Measurements from ENCODE around the gene ACER1. TPM values are rescaled to one million over a fixed set of nuclear protein-coding genes. Genes with fewer than 3 reads are reported as not detected.

Gene ACER1
- polyA plus RNA-seq, 1 donor (not counting 4 experiments of a cell fraction or from before 2014, with no cell fraction given): 0.38 TPM

GRCh38 chr19:6260912-6261650 is 72.3 kb downstream of the ACER1 start:
- no peak overlapping the region for H2AFZ ChIP-seq (ENCODE audit: control insufficient read depth, low read length)
- TF ChIP-seq CTCF (optimal IDR thresholded peaks at IDR 0.05 in 1 of 3, IDR thresholded peaks at IDR 0.05 in 1 of 3, conservative IDR thresholded peaks at IDR 0.05 in 1 of 3; ENCODE audit: extremely low read depth in 1 of 3, insufficient read depth in 2 of 3, low read length in 3 of 3): peak; percentile 49 to 58 (median 53)
- no peak for TF ChIP-seq EZH2 (IDR thresholded peaks at IDR 0.05; ENCODE audit: low read length)
- FAIRE-seq (no peak), DNase-seq (ENCODE audit: low read depth, low spot score) (no peak)
- no peaks in the 10 kb centered on the region for H4K20me1 ChIP-seq (ENCODE audit: control insufficient read depth, extremely low read depth, insufficient read depth, low read length)
- no peak overlapping the region for H3K4me3 ChIP-seq (ENCODE audit: control insufficient read depth in 2 of 3, extremely low read depth in 1 of 3, insufficient read depth in 2 of 3, low read depth in 1 of 3, low read length in 3 of 3)
- no peak overlapping the region for H3K4me2 ChIP-seq (ENCODE audit: control insufficient read depth, extremely low read depth, insufficient read depth, low read depth, low read length)
- peaks cover 50% of the 10 kb centered on the region for H3K79me2 ChIP-seq (ENCODE audit: control insufficient read depth, insufficient read depth, low read length)
- H3K9ac ChIP-seq (ENCODE audit: control insufficient read depth, extremely low read depth, insufficient read depth, low read length): no peak overlapping the region
- H3K36me3 ChIP-seq (ENCODE audit: control insufficient read depth in 2 of 2, extremely low read depth in 1 of 2, insufficient read depth in 2 of 2, low read length in 2 of 2): peaks cover 24 to 27% of the 10 kb centered on the region in 2 experiments
- H3K9me1 ChIP-seq (ENCODE audit: control insufficient read depth, extremely low read depth, insufficient read depth, low read length): no peaks in the 10 kb centered on the region
- H3K9me3 ChIP-seq (ENCODE audit: control insufficient read depth, low read depth, low read length): no peaks in the 10 kb centered on the region
- H3K27me3 ChIP-seq (ENCODE audit: control insufficient read depth, extremely low read depth, insufficient read depth, low read length): no peaks in the 10 kb centered on the region
- dilution Hi-C loops (cut with MboI; ENCODE audit: extremely low pct_ligation_motif_present, low sequenced_read_pairs): no loop called here
- H3K27ac ChIP-seq (ENCODE audit: control insufficient read depth, insufficient read depth, low read length): no peak overlapping the region
- H3K4me1 ChIP-seq (ENCODE audit: control insufficient read depth, extremely low read depth, insufficient read depth, low read length): no peaks in the 10 kb centered on the region

DNA sequence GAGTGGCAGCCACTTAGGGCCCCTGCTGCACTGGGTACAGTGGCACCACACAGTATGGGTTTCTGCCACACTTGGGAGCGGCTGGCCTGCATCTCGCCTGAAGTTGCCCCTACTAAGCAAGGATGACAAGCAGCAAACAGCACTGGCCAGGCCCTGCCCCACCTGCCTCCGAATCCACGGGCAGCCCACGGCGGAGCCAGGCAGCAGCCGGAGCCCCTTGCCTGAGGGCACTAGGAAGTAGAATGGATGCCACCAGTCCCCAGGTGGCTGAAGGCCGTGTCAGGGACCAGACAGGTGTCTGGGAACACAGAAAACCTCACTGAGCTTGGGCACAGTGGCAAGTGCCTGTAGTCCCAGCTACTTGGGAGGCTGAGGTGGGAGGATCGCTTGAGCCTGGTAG is 73.0 kb downstream of the ACER1 start:
- TF ChIP-seq EZH2 (IDR thresholded peaks at IDR 0.05; ENCODE audit: low read length) (no peak), CTCF (optimal IDR thresholded peaks at IDR 0.05 in 1 of 3, IDR thresholded peaks at IDR 0.05 in 1 of 3, conservative IDR thresholded peaks at IDR 0.05 in 1 of 3; ENCODE audit: extremely low read depth in 1 of 3, insufficient read depth in 2 of 3, low read length in 3 of 3) (no peak)
- Histone ChIP-seq H3K9me1 (ENCODE audit: control insufficient read depth, extremely low read depth, insufficient read depth, low read length) (no peaks in the 10 kb centered on the region), H3K27me3 (ENCODE audit: control insufficient read depth, extremely low read depth, insufficient read depth, low read length) (no peaks in the 10 kb centered on the region), H3K36me3 (ENCODE audit: control insufficient read depth in 2 of 2, extremely low read depth in 1 of 2, insufficient read depth in 2 of 2, low read length in 2 of 2) (peaks cover 24 to 25% of the 10 kb centered on the region in 2 experiments), H3K4me3 (ENCODE audit: control insufficient read depth in 2 of 3, extremely low read depth in 1 of 3, insufficient read depth in 2 of 3, low read depth in 1 of 3, low read length in 3 of 3) (no peak overlapping the region), H4K20me1 (ENCODE audit: control insufficient read depth, extremely low read depth, insufficient read depth, low read length) (no peaks in the 10 kb centered on the region), H3K9ac (ENCODE audit: control insufficient read depth, extremely low read depth, insufficient read depth, low read length) (no peak overlapping the region), H3K4me2 (ENCODE audit: control insufficient read depth, extremely low read depth, insufficient read depth, low read depth, low read length) (no peak overlapping the region), H3K79me2 (ENCODE audit: control insufficient read depth, insufficient read depth, low read length) (peaks cover 51% of the 10 kb centered on the region), H3K27ac (ENCODE audit: control insufficient read depth, insufficient read depth, low read length) (no peak overlapping the region), H3K4me1 (ENCODE audit: control insufficient read depth, extremely low read depth, insufficient read depth, low read length) (no peaks in the 10 kb centered on the region), H3K9me3 (ENCODE audit: control insufficient read depth, low read depth, low read length) (no peaks in the 10 kb centered on the region), H2AFZ (ENCODE audit: control insufficient read depth, low read length) (no peak overlapping the region)
- no peak for DNase-seq (ENCODE audit: low read depth, low spot score)
- FAIRE-seq: no peak
- dilution Hi-C loops (cut with MboI; ENCODE audit: extremely low pct_ligation_motif_present, low sequenced_read_pairs): no loop called here

All from keratinocyte (primary cell).